GM18505 (cell line): ENCODE measurements around the gene EYA3.

Experiments used
- ATAC-seq: cut with Tn5 transposase; IDR thresholded peaks from one replicate; pipeline ENCODE4 v1.9.1; 2021; ENCODE audit not compliant: unreplicated experiment
- POLR2A ChIP-seq: IDR thresholded peaks from 4 replicates; pipeline ENCODE4 v1.6.1; 2011; ENCODE audit warnings: borderline replicate concordance; ENCODE audit not compliant: insufficient read depth, insufficient read length; ENCODE audit errors: extremely low read depth

EYA3 gene

GRCh38 chr1:28088168-28088961 lies at the start of gene EYA3:
Gene EYA3, minus strand, starts transcription at chr1:28088610. Its CDS starts 30,584 bp downstream, at chr1:28058026.
- TF ChIP-seq POLR2A = peak; percentile 94
- peak; percentile 83 for ATAC-seq

DNA sequence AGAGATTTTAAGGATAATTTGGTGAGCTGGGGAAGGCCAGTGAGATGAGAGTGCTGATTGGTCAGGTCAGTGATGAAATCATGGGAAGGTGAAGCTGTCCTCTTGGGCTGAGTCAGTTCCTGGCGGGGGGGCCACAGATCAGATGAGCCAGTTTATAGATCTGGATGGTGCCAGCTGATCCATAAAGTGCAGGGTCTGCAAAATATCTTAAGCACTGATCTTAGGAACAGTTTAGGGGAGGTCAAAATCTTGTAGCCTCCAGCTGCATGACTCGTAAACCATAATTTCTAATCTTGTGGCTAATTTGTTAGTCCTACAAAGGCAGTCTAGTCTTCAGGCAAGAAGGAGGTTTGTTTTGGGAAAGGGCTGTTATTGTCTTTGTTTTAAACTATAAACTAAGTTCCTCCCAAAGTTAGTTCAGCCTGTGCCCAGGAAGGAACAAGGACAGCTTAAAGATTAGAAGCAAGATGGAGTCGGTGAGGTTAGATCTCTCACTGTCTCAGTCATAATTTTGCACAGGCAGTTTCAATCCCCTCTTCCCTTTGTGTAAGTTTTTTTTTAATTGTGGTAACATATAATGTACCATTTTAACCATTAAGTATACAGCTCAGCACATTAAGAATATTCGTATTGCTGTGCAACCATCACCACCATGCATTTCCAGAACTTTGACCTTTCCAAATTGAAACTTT lies 48.7 kb upstream of the EYA3 start:
- ATAC-seq = no peak

GRCh38 chr1:28136169-28136921 lies 47.9 kb upstream of the EYA3 start:
- no peak for ATAC-seq
- no peak for TF ChIP-seq POLR2A

More for the DNA sequence above, 48.7 kb upstream of the EYA3 start:
- TF ChIP-seq POLR2A = no peak

GRCh38 chr1:28135371-28136168 lies 47.2 kb upstream of the EYA3 start:
- ATAC-seq = no peak
- no peak for TF ChIP-seq POLR2A

GRCh38 chr1:28134651-28135207 lies 46.3 kb upstream of the EYA3 start:
- no peak for ATAC-seq

GRCh38 chr1:28132171-28133167 lies 44.1 kb upstream of the EYA3 start:
- no peak for TF ChIP-seq POLR2A
- no peak for ATAC-seq

More at GRCh38 chr1:28134651-28135207, 46.3 kb upstream of the EYA3 start:
- TF ChIP-seq POLR2A = no peak

DNA sequence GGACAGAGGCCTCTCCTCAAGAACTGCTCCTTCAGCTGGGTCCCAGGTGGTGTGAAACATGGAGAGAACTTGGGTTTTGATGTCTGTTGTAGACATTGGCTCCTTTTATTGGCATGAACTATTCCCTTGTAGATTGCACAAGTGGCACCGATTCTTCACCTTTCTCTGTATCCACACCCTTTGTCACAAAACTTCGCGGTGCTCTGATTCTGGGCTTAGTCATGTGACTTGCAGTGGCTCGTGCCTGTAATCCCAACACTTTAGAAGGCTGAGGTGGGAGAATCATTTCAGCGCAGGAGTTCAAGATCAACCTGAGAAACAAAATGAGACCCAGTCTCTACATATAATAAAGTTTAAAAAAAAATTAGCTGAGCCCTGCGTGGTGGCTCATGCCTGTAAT lies 42.5 kb upstream of the EYA3 start:
- no peak for ATAC-seq

DNA sequence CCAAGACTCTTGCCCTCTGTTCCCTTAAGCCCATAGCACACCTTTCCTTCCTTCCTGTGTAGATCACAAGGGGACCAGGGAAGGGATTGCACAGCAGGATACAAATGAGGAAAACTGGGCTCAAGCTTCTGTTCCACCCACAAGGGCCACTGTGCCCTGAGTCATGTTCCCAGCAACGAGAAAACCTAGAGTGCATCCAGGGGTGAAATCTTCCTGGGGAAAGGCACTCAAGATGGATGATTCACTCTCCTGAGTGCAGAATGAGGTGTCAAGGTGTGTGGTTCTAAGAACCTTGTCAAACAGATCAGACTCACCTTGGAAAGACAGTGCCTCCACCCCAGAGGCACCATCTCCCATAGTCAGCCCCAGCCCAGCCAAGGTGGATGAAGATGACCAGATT lies 40.7 kb upstream of the EYA3 start:
- TF ChIP-seq POLR2A = no peak
- no peak for ATAC-seq

More for the DNA sequence above, 42.5 kb upstream of the EYA3 start:
- no peak for TF ChIP-seq POLR2A

DNA sequence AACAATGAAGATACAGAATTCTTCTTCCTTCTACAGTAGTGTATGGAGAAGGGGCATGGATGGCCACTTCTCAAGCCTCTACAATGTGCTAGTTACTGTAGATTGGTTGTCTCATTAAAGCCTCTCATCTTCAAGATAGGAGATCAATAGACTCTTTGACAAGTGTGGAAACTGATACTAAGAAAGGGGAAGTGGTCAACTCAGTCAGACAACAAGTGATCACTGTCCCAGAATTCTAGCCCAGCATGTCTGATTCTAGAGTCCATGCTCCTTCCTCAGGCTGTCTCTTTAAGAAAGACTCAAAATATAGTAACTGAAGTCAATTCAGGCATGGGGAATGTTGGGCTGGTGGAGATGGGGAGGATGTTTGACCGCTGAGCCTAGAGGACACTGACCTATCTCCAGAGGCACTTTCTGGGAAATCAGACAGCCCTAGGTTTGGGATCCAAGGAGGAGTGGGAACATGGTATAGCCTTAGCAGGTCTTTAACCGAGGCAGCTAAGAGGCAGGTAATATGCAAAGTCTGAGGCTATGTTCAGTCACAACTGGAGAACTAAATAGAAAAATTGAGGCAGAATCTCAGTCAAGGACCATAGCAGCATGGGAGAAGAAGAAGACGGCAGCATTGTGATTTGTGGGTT lies 39.3 kb upstream of the EYA3 start:
- peak; percentile 51 for ATAC-seq
- no peak for TF ChIP-seq POLR2A

DNA sequence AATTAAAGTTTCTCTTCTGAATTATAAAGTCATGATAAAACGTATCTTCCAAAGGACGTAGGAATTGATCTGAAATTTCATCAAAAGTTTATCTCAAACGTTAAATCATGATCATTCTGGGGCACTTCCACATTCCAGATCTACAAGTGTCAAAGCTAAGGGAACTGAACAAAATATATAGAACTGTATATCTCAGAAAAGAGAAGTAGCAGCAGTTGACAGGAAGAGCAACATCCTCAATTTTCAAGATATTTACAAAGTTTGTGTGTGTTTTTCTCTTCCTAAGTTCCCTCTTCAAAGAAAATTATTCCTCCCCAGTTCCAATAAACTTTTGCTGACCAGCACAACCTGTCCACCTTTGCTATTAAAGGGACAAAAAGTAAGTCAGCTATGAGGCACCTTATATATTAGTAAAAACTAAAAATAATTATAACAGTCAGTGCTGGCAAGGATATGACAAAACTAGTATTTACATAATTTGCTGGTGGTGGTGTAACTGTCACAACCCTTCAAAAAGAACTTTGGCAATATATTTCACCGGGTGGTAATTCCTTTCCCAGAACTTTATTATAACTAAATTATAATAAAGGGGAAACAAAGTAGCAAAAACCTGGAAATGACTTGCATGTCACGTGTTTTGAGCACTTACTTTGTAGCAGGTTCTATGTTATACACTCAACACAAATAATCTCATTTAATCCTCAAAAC lies 38.5 kb upstream of the EYA3 start:
- TF ChIP-seq POLR2A = no peak
- no peak for ATAC-seq
